Gastroesophageal sphincter (tissue), 3 donors: ENCODE data around the gene CDYL.

Experiments used
- CTCF ChIP-seq, 4 experiments: fragments of 200-600 bp in 2 of 4; fragments of 450-650 bp in 2 of 4; sonication (generic) in 1 of 4; IDR thresholded peaks; one replicate each; pipeline ENCODE4 v1.5.1; 2017 to 2019; ENCODE audit warnings: antibody characterized with exemption in 4 of 4, mild to moderate bottlenecking in 2 of 4, moderate library complexity in 2 of 4
- POLR2A ChIP-seq, 2 donors: fragments of 450-650 bp; IDR thresholded peaks; one replicate each; pipeline ENCODE4 v1.6.1; 2017; ENCODE audit warnings: antibody characterized with exemption in 2 of 2, mild to moderate bottlenecking in 2 of 2, moderate library complexity in 1 of 2

GRCh38 chr6:4802312-4802935 is 26.2 kb downstream of the CDYL start:
- TF ChIP-seq CTCF (IDR thresholded peaks at IDR 0.05) (no peak), POLR2A (IDR thresholded peaks at IDR 0.05) (no peak)
